Glutamatergic neuron (in vitro differentiated cells): ENCODE data around the gene ERI3. TPM values are rescaled to one million over a fixed set of nuclear protein-coding genes. Genes with fewer than 3 reads are reported as not detected.

Source experiments
- DNase-seq: peaks from one replicate; pipeline ENCODE4 v3.0.0; 2022
- H3K27ac Mint-ChIP-seq: one replicate; pipeline ENCODE4 v1.8.0; 2020; ENCODE audit warnings: mild to moderate bottlenecking, mixed read lengths, inconsistent platforms; ENCODE audit not compliant: unreplicated experiment
- H3K27me3 Mint-ChIP-seq: one replicate; pipeline ENCODE4 v1.8.0; 2020; ENCODE audit warnings: mild to moderate bottlenecking, moderate library complexity, mixed read lengths, inconsistent platforms; ENCODE audit not compliant: unreplicated experiment
- H3K36me3 Mint-ChIP-seq: one replicate; pipeline ENCODE4 v1.8.0; 2020; ENCODE audit warnings: mild to moderate bottlenecking, mixed read lengths, inconsistent platforms; ENCODE audit not compliant: unreplicated experiment
- H3K4me1 Mint-ChIP-seq: one replicate; pipeline ENCODE4 v1.8.0; 2020; ENCODE audit warnings: mild to moderate bottlenecking, low read depth, mixed read lengths, inconsistent platforms; ENCODE audit not compliant: unreplicated experiment
- H3K4me3 Mint-ChIP-seq: one replicate; pipeline ENCODE4 v1.8.0; 2020; ENCODE audit warnings: mild to moderate bottlenecking, mixed read lengths, inconsistent platforms; ENCODE audit not compliant: unreplicated experiment
- H3K9me3 Mint-ChIP-seq: one replicate; pipeline ENCODE4 v1.8.0; 2020; ENCODE audit warnings: mild to moderate bottlenecking, moderate library complexity, mixed read lengths, inconsistent platforms; ENCODE audit not compliant: unreplicated experiment
- total RNA-seq: library from RNA; stranded (reverse); fragmentation: NEBNext Ultra II Directional; extraction: Animal tissue kit (Norgen Biotek cat#: 25700); gene quantifications from one replicate; pipeline ENCODE4 v1.2.1, GENCODE V29; 2021; ENCODE audit not compliant: unreplicated experiment
- TF ChIP-seq, protein P1 (sequence below): fragments of 200-600 bp; sonication (generic); IDR thresholded peaks from one replicate; pipeline ENCODE4 v1.5.0; 2021; ENCODE audit not compliant: partially characterized antibody, unreplicated experiment

Gene ERI3
- total RNA-seq, 1 donor from 2014 or later = 37.0 TPM

- no peak for DNase-seq
- Mint-ChIP-seq H3K9me3 (peaks cover 6% of the 10 kb centered on the region), H3K36me3 (peaks cover 12% of the 10 kb centered on the region), H3K4me1 (peaks cover 4% of the 10 kb centered on the region), H3K27ac (no peak overlapping the region), H3K4me3 (no peak overlapping the region), H3K27me3 (peaks cover 3% of the 10 kb centered on the region)
- TF ChIP-seq, protein P1, sequence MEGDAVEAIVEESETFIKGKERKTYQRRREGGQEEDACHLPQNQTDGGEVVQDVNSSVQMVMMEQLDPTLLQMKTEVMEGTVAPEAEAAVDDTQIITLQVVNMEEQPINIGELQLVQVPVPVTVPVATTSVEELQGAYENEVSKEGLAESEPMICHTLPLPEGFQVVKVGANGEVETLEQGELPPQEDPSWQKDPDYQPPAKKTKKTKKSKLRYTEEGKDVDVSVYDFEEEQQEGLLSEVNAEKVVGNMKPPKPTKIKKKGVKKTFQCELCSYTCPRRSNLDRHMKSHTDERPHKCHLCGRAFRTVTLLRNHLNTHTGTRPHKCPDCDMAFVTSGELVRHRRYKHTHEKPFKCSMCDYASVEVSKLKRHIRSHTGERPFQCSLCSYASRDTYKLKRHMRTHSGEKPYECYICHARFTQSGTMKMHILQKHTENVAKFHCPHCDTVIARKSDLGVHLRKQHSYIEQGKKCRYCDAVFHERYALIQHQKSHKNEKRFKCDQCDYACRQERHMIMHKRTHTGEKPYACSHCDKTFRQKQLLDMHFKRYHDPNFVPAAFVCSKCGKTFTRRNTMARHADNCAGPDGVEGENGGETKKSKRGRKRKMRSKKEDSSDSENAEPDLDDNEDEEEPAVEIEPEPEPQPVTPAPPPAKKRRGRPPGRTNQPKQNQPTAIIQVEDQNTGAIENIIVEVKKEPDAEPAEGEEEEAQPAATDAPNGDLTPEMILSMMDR = no peak
Measured at GRCh38 chr1:44228218-44228617, 126.8 kb downstream of the ERI3 start.

DNA sequence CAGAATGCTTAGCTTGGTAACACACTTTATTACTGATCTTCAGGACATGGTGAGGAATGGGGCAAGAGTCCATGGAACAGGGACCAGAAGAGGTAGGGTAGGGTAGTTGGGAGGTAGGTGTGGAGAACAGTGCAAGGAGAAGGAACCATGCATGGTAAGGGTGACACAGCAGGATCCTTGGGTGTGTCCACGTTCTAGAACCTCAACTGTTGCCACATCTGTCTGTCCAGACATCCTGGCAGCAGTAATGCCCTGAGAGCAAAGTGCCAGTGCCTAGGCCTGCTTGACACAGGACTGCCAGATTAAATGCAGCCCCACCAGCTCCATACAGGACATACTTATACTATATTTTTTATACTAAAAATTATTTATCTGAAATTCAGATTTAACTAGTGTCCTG lies 127.8 kb downstream of the ERI3 start:
- H3K27ac Mint-ChIP-seq = no peak overlapping the region
- H3K4me3 Mint-ChIP-seq = no peak overlapping the region
- peaks cover 3% of the 10 kb centered on the region for H3K27me3 Mint-ChIP-seq
- TF ChIP-seq, protein P1 = no peak
- peaks cover 12% of the 10 kb centered on the region for H3K36me3 Mint-ChIP-seq
- peaks cover 4% of the 10 kb centered on the region for H3K4me1 Mint-ChIP-seq
- H3K9me3 Mint-ChIP-seq = peaks cover 6% of the 10 kb centered on the region
- DNase-seq = no peak

DNA sequence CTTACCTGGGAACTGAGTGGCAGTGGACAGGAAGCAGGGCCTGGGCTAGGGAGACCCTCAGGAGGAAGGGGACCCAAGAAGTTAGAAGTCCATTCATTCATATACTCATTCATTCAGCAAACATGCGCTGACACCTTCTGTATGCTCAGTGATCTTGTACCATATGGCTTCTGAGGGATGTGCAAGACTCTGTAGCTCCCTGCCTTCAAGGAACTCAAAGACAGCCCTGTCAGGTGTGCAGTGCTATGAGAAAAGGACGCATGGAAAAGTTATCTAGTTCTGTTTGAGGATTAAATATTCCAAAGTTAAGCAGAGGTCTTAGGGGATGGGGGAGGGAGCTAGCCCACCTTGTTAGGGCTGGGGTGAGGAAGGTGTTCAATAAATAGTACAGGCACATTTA lies 129.3 kb downstream of the ERI3 start:
- Mint-ChIP-seq H3K27me3 (peaks cover 3% of the 10 kb centered on the region), H3K36me3 (peaks cover 12% of the 10 kb centered on the region)

GRCh38 chr1:44223187-44223610 lies 131.9 kb downstream of the ERI3 start:
- Mint-ChIP-seq H3K4me3 (no peak overlapping the region), H3K9me3 (peaks cover 8% of the 10 kb centered on the region), H3K4me1 (peaks cover 4% of the 10 kb centered on the region), H3K27ac (no peak overlapping the region), H3K27me3 (peaks cover 6% of the 10 kb centered on the region), H3K36me3 (peaks cover 12% of the 10 kb centered on the region)
- TF ChIP-seq, protein P1 = no peak
- DNase-seq = no peak

More for the DNA sequence above, 129.3 kb downstream of the ERI3 start:
- Mint-ChIP-seq H3K4me1 (peaks cover 4% of the 10 kb centered on the region), H3K27ac (no peak overlapping the region), H3K4me3 (no peak overlapping the region), H3K9me3 (peaks cover 6% of the 10 kb centered on the region)
- TF ChIP-seq, protein P1 = no peak
- DNase-seq = no peak

- Mint-ChIP-seq H3K4me1 (peaks cover 8% of the 10 kb centered on the region), H3K4me3 (no peak overlapping the region), H3K9me3 (peaks cover 8% of the 10 kb centered on the region), H3K27ac (no peak overlapping the region), H3K36me3 (peaks cover 12% of the 10 kb centered on the region), H3K27me3 (peaks cover 6% of the 10 kb centered on the region)
- DNase-seq = no peak
- TF ChIP-seq, protein P1 = no peak
Measured at GRCh38 chr1:44222397-44223186, 132.5 kb downstream of the ERI3 start.
